ENCODE measurements around the gene RAPGEF2.
"Not testable (repeated sequence)": the region's sequence is repeated elsewhere in the genome, so short reads cannot be mapped to it uniquely, and the experiment has no call there.

The RAPGEF2 gene, protein sequence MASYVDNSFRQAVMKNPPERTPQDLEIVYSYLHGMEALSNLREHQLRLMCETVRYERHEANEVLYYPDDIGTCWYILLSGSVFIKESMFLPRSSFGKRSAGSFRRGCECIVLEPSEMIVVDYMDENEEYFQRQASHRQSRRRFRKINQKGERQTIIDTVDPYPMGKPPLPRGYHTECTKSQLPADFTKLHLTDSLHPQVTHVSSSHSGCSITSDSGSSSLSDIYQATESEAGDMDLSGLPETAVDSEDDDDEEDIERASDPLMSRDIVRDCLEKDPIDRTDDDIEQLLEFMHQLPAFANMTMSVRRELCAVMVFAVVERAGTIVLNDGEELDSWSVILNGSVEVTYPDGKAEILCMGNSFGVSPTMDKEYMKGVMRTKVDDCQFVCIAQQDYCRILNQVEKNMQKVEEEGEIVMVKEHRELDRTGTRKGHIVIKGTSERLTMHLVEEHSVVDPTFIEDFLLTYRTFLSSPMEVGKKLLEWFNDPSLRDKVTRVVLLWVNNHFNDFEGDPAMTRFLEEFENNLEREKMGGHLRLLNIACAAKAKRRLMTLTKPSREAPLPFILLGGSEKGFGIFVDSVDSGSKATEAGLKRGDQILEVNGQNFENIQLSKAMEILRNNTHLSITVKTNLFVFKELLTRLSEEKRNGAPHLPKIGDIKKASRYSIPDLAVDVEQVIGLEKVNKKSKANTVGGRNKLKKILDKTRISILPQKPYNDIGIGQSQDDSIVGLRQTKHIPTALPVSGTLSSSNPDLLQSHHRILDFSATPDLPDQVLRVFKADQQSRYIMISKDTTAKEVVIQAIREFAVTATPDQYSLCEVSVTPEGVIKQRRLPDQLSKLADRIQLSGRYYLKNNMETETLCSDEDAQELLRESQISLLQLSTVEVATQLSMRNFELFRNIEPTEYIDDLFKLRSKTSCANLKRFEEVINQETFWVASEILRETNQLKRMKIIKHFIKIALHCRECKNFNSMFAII (N-terminal part only)

DNA sequence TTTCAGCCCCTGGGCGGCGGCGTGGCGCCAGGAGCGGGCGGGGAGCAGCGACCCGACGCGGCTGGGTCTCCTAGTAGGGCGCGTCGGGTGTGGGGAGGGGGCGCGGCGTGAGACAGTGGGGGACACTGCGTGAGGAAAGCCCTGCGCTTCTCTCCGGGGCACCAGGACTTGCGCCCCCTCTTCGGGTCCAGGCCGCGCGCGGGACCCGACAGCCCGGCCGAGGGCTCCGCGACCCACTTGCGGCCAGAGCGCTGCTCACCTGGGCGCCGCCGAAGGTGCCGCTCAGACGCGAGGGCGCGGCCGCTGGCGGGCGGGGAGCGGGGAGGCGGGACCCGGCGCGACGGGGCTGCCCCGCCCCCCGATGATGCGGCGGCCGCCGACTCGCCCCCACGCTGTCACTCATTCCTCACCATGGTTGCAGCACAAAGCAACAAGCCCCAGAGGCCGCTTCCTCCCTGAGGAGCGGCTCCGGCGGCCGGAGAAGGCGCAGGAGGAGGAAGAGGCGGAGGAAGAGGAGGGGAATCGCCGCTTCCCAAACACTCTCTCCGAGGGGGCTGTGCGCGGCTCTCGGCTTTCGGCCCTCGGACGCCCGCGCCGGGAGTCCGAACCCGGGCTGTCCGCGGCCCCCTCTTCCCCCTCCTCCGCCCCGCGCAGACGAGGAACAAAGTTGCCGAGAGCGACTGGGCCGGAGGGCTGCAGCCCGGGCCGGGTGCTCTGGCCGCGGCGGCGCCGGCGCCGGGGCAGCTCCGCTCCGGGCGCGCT is at the start of gene RAPGEF2:
RAPGEF2 (plus strand) TSS at position 458 of the 762 bp plus-strand sequence. CDS start 1,084 bp downstream, outside the sequence.
- DNase-seq (ENCODE audit: low read depth) = peak; percentile 81

DNA sequence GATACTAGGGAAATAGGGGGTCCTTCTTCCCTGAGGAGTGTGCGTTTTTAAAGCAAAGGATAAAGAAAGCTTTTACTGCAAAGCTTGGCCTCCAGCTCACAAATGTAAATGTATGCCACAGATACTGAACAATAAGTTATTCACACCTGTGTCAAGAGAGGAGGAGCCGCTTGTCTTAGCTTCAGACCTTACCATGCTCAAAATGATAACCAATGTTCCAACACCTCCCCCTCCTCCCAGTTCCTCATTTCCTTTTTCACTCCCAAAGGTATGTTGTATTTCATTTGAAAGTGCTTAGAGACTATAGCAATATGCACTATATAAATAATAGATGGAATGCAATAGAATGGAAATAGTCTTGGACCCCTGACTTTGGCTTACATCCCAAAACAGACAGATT is 47.0 kb upstream of the RAPGEF2 start:
- no peak for DNase-seq (ENCODE audit: low read depth)

DNA sequence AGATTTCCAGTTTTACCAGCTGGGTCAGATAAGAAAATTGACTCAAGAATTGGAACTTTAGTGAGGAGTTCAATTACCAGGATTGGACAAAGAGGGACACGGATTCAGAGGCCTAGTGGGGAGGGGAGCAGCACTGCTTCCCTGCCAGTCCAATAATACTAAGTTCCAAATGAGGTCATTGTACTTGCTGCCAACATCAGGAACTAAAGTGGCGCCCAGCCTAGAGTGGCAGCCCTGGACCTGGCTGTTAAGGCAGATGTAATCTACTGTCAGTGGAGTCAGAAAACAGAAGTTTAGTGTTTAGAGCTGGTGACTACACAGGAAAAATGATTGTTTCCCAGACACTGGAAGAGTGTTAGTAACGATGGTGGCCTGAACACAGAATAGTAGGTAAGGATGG is 42.7 kb upstream of the RAPGEF2 start:
- DNase-seq (ENCODE audit: low read depth) = no peak

DNA sequence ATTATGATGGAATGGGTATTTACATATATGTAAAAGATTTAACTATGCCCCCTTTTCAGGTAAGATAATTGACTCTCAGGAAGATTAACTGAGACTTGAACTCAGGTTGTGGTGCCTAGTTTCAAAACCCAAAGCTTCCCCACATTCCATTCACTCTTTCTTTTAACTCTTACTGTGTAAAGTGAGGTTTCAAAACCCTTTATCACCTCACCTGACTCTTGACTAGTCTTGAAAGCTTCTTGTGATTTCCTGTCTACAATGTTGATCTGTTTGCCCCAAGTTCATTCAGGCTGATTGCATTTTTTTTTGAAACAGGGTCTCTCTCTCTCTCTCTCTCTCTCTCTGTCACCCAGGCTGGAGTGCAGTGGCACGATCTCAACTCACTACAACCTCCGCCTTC is 40.5 kb upstream of the RAPGEF2 start:
- DNase-seq (ENCODE audit: low read depth) = no peak

DNA sequence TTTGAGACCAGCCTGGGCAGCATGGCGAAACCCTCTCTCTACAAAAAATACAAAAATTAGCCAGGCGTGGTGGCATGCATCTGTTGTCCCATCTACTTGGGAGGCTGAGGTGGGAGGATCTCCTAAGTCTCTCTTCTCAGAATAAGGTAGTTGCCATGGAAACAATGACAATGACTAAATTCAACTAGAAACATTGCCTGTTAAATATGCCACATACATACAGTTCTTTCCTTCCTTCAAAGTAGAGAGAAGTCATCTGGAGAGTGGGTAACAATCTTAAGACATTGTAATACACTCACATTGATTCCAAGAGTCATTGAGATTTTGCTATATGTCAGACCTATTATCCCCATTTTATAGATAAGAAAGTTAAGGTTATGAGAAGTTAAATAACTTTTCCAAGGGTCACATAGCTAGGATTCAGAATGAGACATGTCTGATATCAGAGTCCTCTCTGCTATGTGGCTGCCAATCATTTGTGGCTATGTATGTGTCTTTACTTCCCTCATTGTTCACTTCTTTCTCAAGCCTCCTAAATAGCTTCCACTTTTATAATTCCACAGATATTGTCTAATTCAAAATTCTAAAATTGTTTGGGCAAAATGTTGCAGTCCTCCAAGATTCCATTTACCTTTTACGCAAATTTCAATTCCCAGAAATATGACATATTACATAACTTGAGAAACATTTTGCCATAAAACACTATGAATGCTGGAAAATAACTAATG is 37.2 kb upstream of the RAPGEF2 start:
- DNase-seq (ENCODE audit: low read depth) = no peak

DNA sequence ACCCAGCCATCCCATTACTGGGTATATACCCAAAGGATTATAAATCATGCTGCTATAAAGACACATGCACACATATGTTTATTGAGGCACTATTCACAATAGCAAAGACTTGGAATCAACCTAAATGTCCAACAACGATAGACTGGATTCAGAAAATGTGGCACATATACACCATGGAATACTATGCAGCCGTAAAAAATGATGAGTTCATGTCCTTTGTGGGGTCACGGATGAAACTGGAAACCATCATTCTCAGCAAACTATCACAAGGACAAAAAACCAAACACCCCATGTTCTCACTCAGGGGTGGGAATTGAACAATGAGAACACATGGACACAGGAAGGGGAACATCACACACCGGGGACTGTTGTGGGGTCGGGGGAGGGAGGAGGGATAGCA is 34.7 kb upstream of the RAPGEF2 start:
- DNase-seq (ENCODE audit: low read depth) = not testable (repeated sequence)

DNA sequence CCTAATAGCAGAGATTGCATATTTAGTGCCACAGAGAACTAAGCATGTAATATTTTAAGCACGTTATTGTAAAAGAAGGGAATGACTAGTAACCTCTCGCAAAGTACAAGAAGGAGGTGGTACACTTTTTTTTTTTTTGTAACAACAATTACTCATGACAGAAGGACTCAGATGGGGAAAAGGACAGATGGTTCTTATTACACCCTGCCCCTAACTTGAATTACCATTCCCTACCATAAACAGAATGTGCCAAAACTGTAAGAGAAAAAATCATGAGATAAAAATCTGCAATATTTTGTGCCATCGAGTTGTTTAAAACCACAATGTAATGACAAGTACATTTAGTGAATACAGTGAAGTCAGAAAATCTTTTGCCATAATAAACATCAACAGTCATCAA is 33.0 kb upstream of the RAPGEF2 start:
- no peak for DNase-seq (ENCODE audit: low read depth)

DNA sequence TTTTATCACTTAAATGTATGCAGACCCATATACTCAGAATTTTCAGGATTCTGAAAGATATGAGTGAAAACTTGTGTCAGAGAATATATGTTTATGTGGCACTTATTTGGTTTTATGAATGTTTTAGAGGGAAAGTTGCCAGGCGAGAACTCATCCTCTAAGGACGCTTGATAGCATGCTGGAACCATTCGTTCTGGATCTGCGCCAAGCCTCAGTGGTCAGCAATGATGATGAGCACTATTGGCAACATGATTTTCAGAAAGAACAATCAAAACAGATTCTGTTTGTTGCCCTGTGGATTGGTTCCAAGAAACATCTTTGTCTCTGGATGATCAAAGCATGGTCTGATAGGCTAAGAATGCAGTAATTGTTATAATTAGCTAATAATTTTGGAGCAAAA is 32.1 kb upstream of the RAPGEF2 start:
- DNase-seq (ENCODE audit: low read depth) = no peak

DNA sequence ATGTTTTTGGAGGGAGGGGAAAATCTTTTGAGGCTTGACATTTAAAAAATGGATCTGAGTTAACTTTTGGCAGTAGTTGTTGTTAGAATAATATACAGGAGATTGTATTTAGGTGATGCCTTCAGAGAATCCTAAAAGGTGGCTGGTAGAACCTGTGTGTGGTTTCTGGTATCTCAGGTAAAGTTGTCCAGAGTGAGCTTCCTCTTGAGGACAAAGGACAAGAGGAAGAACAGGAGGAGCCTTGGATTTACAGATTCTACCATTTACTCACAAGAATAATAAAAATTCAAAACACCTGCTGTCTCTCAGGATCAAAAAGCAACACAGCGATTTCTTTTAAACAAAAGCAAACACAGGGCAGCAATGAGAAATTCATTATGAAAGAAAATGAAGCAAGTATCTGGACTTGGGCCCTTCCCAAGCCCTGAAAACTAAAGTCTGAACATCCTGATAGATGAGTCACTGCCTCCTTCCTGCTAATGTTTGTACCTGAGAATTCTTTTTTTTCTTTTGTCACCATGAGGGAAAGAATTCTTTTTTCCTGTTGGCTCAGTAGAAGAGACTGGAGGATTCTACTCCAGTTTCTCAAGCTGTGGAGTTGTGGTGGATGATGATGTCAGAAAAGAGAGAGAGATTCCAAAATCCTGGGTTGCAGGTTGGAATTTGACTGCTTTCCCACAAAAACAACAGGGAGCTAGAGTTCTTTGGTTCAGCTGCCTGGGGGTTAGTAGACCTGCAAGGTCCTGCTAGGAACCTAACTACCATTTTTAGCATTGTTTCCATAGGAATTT is 31.5 kb upstream of the RAPGEF2 start:
- no peak for DNase-seq (ENCODE audit: low read depth)

DNA sequence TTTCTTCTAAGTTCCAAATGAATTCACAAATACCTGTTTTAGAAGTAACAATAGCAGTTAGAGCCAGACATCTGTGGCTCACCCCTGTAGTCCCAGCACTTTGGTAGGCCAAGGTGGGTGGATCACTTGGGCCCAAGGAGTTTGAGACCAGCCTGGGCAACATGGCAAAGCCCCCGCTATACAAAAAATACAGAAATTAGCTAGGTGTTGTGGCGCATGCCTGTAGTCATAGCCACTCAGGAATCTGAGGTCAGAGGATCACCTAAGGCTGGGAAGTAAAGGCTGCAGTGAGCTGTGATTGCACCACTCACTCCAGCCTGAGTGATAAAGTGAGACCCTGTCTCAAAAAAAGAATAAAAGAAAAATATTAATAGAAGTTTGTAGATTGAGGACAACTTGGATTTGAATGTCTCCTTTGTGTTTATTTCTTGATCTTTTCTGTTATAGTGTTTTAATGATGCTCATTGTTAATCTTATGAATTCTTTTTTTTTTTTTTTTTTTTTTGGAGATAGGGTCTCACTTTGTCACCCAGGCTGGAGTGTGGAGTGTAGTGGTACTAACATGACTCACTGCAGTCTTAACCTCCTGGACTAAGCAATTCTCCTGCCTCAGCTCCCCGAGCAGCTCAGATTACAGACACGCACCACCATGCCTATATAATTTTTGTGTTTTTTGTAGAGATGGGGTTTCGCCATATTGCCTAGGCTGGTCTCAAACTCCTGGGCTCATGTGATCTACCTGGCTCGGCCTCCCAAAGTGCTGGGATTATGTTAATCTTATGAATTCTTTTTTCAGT is 30.7 kb upstream of the RAPGEF2 start:
- DNase-seq (ENCODE audit: low read depth) = no peak

DNA sequence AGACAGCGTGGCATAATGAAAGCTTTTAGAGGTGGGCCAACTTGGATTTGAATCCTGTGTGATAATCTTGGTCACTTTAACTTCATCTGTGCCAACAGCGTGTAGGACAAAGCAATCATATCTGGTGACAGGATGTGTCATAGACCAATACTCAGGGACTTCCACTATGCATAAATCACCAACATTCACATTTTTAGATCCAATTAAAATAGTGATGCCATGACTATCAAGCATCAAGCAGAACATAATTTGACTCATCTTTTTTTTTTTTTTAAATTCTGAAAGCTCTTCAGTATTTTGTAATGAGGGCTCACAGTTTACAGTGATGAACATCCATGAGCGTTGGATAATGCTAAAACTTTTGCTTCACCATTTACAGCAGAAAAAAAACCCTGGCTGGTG is 27.3 kb upstream of the RAPGEF2 start:
- DNase-seq (ENCODE audit: low read depth) = no peak

DNA sequence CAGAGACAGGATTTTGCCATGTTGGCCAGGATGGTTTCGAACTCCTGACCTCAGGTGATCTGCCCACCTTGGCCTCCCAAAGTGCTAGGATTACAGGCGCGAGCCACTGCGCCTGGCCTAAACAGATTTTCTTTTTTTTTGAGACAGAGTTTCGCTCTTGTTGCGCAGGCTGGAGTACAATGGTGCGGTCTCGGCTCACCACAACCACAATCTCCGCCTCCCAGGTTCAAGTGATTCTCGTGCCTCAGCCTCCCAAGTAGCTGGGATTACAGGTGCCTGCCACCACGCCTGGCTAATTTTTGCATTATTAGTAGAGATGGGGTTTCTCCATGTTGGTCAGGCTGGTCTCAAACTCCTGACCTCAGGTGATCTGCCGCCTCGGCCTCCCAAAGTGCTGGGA is 25.9 kb upstream of the RAPGEF2 start:
- not testable (repeated sequence) for DNase-seq (ENCODE audit: low read depth)

DNA sequence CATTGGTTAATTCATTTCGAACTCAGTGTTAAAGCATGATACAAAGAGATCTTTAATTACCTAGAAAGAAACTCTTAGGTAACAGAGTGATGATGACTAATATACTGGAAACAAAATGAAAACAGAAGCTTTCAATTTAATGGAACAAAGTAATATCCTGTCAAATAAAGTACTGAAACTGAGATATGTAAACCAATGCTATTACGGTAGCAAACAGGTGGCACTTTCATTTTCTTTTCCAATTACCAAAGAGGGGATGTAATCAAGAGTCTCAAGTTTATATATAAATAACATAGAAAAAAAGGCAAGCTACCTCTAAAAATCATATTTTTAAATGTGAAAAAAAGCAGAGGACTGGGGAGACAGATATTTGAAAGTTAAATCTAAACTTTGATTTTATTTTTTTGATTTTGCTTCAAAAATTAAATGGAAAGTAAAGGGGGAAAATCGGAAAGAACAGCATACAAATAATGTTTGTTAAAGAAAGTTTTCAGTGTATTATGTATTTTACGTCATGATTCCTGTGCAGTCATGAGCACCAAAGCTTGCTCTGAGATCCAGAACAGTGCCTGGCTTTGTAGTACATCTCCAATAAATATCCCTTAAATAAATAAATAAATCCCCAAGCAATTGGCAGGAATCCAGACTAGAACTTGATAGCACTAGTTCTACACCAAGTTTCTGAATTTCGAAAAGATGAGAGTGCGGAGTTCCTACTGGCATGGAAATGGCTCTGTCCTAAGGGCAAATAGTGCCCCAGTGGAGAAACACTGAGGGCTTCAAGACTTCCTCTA is 25.0 kb upstream of the RAPGEF2 start:
- DNase-seq (ENCODE audit: low read depth) = no peak

DNA sequence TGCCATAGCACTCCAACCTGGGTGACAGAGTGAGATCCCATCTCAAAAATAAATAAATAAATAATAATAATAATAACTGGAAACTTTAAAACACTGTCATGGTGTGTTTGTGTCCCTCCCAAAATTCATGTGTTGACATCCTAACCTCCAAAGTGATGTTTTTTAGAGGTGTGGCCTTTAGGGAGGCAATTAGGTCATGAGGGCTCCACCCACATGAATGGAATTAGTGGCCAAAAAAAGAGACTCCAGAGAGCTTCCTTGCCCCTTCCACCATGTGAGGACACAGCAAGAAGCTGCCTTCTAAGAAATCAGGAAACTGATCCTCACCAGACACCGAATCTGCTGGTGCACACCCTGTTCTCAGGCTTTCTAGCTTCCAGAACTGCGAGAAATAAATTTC is 23.8 kb upstream of the RAPGEF2 start:
- DNase-seq (ENCODE audit: low read depth) = no peak

DNA sequence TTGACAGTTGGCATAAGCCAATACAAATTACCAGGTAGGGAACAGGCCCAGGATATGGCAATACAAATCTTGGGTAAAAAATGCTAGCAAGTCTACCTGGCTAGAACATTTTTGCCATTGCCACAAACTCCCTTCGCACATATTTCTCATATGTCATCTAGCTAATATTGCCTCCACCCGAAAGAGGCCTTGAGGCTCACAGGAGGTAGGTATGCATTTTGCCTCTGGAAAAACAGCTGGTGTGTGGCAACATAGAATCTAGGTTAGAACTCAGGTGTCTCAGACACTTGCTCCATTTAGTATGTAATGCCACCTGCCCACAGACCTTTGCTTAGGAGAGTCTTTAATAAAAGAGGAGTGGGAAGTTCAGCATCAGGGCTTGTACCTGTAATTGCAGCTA is 16.3 kb upstream of the RAPGEF2 start:
- DNase-seq (ENCODE audit: low read depth) = no peak

DNA sequence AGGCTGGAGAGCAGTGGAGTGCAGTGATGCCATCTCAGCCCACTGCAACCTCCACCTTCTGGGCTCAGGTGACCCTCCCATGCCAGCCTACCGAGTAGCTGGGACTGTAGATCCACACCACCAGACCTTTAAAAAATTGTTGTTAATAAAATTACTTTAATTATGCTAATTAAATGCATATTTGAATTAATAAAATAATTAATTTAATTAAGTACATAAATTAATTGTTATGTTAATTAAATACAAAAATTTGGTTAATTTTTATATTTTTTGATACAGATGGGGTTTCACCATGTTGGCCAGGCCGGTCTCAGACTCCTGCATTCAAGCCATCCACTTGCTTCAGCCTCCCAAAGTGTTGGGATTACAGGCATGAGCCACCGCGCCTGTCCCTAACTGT is 12.6 kb upstream of the RAPGEF2 start:
- DNase-seq (ENCODE audit: low read depth) = no peak

DNA sequence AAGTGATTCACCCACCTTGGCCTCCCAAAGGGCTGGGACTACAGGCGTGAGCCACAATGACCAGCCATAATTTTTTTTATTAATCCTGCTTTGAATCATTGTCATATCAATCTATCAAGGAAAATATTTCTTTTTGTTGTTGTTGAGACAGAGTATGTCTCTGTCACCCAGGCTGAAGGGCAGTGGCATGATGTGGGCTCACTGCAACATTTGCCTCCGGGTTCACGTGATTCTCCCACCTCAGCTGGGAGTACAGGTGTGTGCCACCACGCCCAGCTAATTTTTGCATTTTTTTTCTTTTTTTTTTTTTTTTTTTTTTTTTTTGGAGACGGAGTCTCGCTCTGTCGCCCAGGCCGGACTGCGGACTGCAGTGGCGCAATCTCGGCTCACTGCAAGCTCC is 8.7 kb upstream of the RAPGEF2 start:
- not testable (repeated sequence) for DNase-seq (ENCODE audit: low read depth)

DNA sequence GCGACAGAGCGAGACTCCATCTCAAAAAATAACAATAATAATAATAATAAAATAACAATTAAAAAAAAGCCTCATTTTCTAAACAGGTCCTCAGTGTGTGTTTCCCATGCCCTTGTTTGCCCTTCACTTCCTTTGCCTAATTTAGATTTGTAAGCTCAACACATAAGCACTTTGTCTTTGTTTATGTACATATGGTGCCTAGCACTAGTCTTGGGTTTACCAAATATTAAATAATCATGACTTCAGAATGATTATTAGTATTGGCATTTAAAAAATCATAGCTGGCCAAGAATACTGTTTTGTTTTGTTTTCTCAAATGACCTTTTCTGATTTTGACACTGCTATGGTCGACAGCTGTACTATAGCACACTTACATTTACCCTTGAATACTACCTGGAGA is 6.4 kb upstream of the RAPGEF2 start:
- DNase-seq (ENCODE audit: low read depth) = no peak

DNA sequence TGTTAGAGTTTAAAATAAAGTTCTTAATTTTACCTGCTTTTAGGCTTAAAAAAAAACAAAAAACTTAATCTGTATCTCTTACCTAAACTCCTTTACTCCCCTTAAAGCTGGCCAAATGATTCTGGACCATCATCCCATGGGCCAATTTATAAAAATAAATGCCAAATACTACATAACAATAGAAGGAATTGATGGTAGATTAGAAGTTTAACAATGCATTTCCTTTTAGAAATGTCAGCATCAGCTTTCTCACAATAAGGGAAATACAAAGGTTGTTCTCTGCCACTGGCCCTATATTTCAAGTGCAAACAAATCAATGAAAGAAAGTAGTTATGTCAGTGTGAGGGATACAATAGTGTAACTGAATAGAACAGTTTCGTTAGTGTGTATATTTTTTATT is 5.7 kb upstream of the RAPGEF2 start:
- no peak for DNase-seq (ENCODE audit: low read depth)

Measured in activated T-cell treated with anti-CD3 and anti-CD28 coated beads for 24 hours (primary cell).